ENCODE data around the gene CEMP1. TPM values are rescaled to one million over a fixed set of nuclear protein-coding genes. Genes with fewer than 3 reads are reported as not detected.

CEMP1 gene
- total RNA-seq, 1 experiment from 2014 or later: not detected

GRCh38 chr16:2505695-2506094, 25.5 kb downstream of the CEMP1 start:
- ChIA-PET CTCF (no interaction called here), POLR2A (no interaction called here)
- no peaks in the 10 kb centered on the region; the same call in 1 of the 2 replicates for H3K36me3 ChIP-seq (ENCODE audit: control insufficient read depth, insufficient read depth, low read length)
- BruUV-seq (replicated peaks): no TSS peak
- ATAC-seq: no peak
- H3K9me3 ChIP-seq (ENCODE audit: control insufficient read depth, insufficient read depth, low read depth, low read length): no peaks in the 10 kb centered on the region
- intact Hi-C loops (cut with micrococcal nuclease; ENCODE audit: unreplicated experiment): no loop called here
- H3K27ac ChIP-seq (ENCODE audit: low read length): no peak overlapping the region
- no peak for TF ChIP-seq TCF7L2 (IDR thresholded peaks at IDR 0.05; ENCODE audit: low read depth, low read length)
- TF ChIP-seq POLR2AphosphoS5 (IDR thresholded peaks at IDR 0.05; ENCODE audit: low read depth, low read length): no peak
- TF ChIP-seq REST (IDR thresholded peaks at IDR 0.05; ENCODE audit: insufficient read depth in 1 of 2, low read depth in 2 of 2, low read length in 1 of 2): no peak
- no peak for TF ChIP-seq CTCF (IDR thresholded peaks at IDR 0.05)
- no peak for TF ChIP-seq SIN3A (IDR thresholded peaks at IDR 0.05; ENCODE audit: borderline replicate concordance, insufficient read depth, low read depth, low read length)
- no peak overlapping the region for H3K4me3 ChIP-seq (ENCODE audit: low read depth in 2 of 2, low read length in 2 of 2)
- no peaks in the 10 kb centered on the region for H3K27me3 ChIP-seq (ENCODE audit: control insufficient read depth, insufficient read depth, low read length)
- no peak for DNase-seq (ENCODE audit: low read depth, low spot score)
- peaks cover 23% of the 10 kb centered on the region for H3K4me1 ChIP-seq (ENCODE audit: control insufficient read depth, insufficient read depth, low read length)
- in situ Hi-C loops (cut with HindIII; ENCODE audit: low pct_unique_long_range_greater_than_20kb, low sequenced_read_pairs): no loop called here

- H3K9me3 ChIP-seq (ENCODE audit: control insufficient read depth, insufficient read depth, low read depth, low read length): no peaks in the 10 kb centered on the region
- ChIA-PET POLR2A (interaction anchor here (0.6 to 0.7 kb wide), 2 partner anchors 34 to 35 kb away, joined by 5 to 10 read pairs; no protein-coding TSS in a partner anchor), CTCF (interaction anchor here (0.7 to 1.9 kb wide), 6 partner anchors 22 to 213 kb away, joined by 3 to 6 read pairs (median 4); partner anchors contain the start of genes NTN3 and TBC1D24)
- no peaks in the 10 kb centered on the region for H3K27me3 ChIP-seq (ENCODE audit: control insufficient read depth, insufficient read depth, low read length)
- H3K27ac ChIP-seq (ENCODE audit: low read length): no peak overlapping the region; the same call in 1 of the 2 replicates
- in situ Hi-C loops (cut with HindIII; ENCODE audit: low pct_unique_long_range_greater_than_20kb, low sequenced_read_pairs) (no loop called here), intact Hi-C loops (cut with micrococcal nuclease; ENCODE audit: unreplicated experiment) (no loop called here)
- no peak overlapping the region for H3K4me3 ChIP-seq (ENCODE audit: low read depth in 2 of 2, low read length in 2 of 2)
- DNase-seq (ENCODE audit: low read depth, low spot score) (no peak), ATAC-seq (no peak)
- H3K36me3 ChIP-seq (ENCODE audit: control insufficient read depth, insufficient read depth, low read length): no peaks in the 10 kb centered on the region; the same call in 1 of the 2 replicates
- H3K4me1 ChIP-seq (ENCODE audit: control insufficient read depth, insufficient read depth, low read length): peaks cover 23% of the 10 kb centered on the region
- no TSS peak for BruUV-seq (replicated peaks)
- TF ChIP-seq POLR2AphosphoS5 (IDR thresholded peaks at IDR 0.05; ENCODE audit: low read depth, low read length) (no peak), CTCF (IDR thresholded peaks at IDR 0.05) (no peak), SIN3A (IDR thresholded peaks at IDR 0.05; ENCODE audit: borderline replicate concordance, insufficient read depth, low read depth, low read length) (no peak), TCF7L2 (IDR thresholded peaks at IDR 0.05; ENCODE audit: low read depth, low read length) (no peak), REST (IDR thresholded peaks at IDR 0.05; ENCODE audit: insufficient read depth in 1 of 2, low read depth in 2 of 2, low read length in 1 of 2) (no peak)
These were observed 29.0 kb downstream of the CEMP1 start for GRCh38 chr16:2501946-2502895.

Data from Panc1 (cell line).